ENCODE results near the gene PCGF5.

PCGF5 gene

GRCh38 chr10:91220954-91221675 lies 652 bp downstream of the PCGF5 start:
- H3K27ac ChIP-seq: peak overlapping the region; percentile 86 to 93
- peak overlapping the region; percentile 89 for H3K4me3 ChIP-seq
- no peak for TF ChIP-seq CTCF (IDR thresholded peaks at IDR 0.05)
- no peak for DNase-seq (ENCODE audit: low spot score)

- Histone ChIP-seq H3K27ac (no peak overlapping the region), H3K4me3 (no peak overlapping the region)
- no peak for DNase-seq (ENCODE audit: low spot score)
- TF ChIP-seq CTCF (IDR thresholded peaks at IDR 0.05): no peak
These were observed 5.6 kb downstream of the PCGF5 start for GRCh38 chr10:91226093-91226492.

- no peak for DNase-seq (ENCODE audit: low spot score)
- Histone ChIP-seq H3K4me3 (no peak overlapping the region), H3K27ac (no peak overlapping the region)
- no peak for TF ChIP-seq CTCF (IDR thresholded peaks at IDR 0.05)
These were observed 7.1 kb downstream of the PCGF5 start for GRCh38 chr10:91227576-91227975.

GRCh38 chr10:91229683-91230082 lies 9.2 kb downstream of the PCGF5 start:
- no peak for TF ChIP-seq CTCF (IDR thresholded peaks at IDR 0.05)
- DNase-seq (ENCODE audit: low spot score): no peak
- Histone ChIP-seq H3K4me3 (no peak overlapping the region), H3K27ac (no peak overlapping the region)

GRCh38 chr10:91238191-91238590 lies 17.7 kb downstream of the PCGF5 start:
- no peak for DNase-seq (ENCODE audit: low spot score)
- Histone ChIP-seq H3K27ac (no peak overlapping the region), H3K4me3 (no peak overlapping the region)
- TF ChIP-seq CTCF (IDR thresholded peaks at IDR 0.05): no peak

GRCh38 chr10:91239789-91240188 lies 19.3 kb downstream of the PCGF5 start:
- no peak for TF ChIP-seq CTCF (IDR thresholded peaks at IDR 0.05)
- Histone ChIP-seq H3K4me3 (no peak overlapping the region), H3K27ac (no peak overlapping the region)
- no peak for DNase-seq (ENCODE audit: low spot score)

GRCh38 chr10:91242940-91243339 lies 22.5 kb downstream of the PCGF5 start:
- no peak for DNase-seq (ENCODE audit: low spot score)
- no peak overlapping the region for H3K4me3 ChIP-seq
- no peak for TF ChIP-seq CTCF (IDR thresholded peaks at IDR 0.05)
- no peak overlapping the region for H3K27ac ChIP-seq

Data from coronary artery (tissue), 2 donors.